IMR-90 (cell line): ENCODE results near the gene CACNA1D. TPM values are rescaled to one million over a fixed set of nuclear protein-coding genes. Genes with fewer than 3 reads are reported as not detected.

Experiments used
- ATAC-seq: fragments of 200-7000 bp; cut with Tn5 transposase; 2 replicates; pipeline ENCODE4 v1.9.1; 2020; ENCODE audit warnings: low read depth, mild to moderate bottlenecking, moderate library complexity
- BruUV-seq: library from RNA; stranded (reverse); fragments of 400-500 nt; replicated peaks from 2 replicates; lab custom pipeline; 2021; lab: Mats Ljungman, UMichigan
- CTCF ChIA-PET: fragments of 300-600 bp; formaldehyde crosslinking; extraction: SDS; loops from one replicate; lab custom pipeline; 2021; ENCODE audit warnings: antibody characterized with exemption; lab: Yijun Ruan, JAX
- POLR2A ChIA-PET: fragments of 300-600 bp; sonication (Branson Sonifier 250); formaldehyde crosslinking; loops from one replicate; lab custom pipeline; 2022; ENCODE audit warnings: antibody characterized with exemption; ENCODE audit not compliant: unreplicated experiment; lab: Charles Lee
- DNase-seq: peaks from one replicate; pipeline ENCODE4 v3.0.0; 2013
- H2AFZ ChIP-seq: replicated peaks from 2 replicates; pipeline ENCODE3; 2013; ENCODE audit warnings: low read length, mild to moderate bottlenecking; ENCODE audit not compliant: poor library complexity
- H2AK5ac ChIP-seq: 2 replicates; pipeline ENCODE4 v1.6.1; 2013; ENCODE audit warnings: low read depth, low read length, inconsistent platforms
- H2AK9ac ChIP-seq: replicated peaks from 2 replicates; pipeline ENCODE3; 2013; ENCODE audit warnings: mild to moderate bottlenecking, low read depth, low read length, moderate library complexity; ENCODE audit not compliant: poor library complexity
- H2BK120ac ChIP-seq: 2 replicates; pipeline ENCODE4 v1.6.1; 2013; ENCODE audit warnings: low read depth, low read length, inconsistent platforms
- H2BK15ac ChIP-seq: 3 replicates; pipeline ENCODE4 v1.6.1; 2013; ENCODE audit warnings: low read depth, low read length, inconsistent platforms
- H2BK20ac ChIP-seq: 2 replicates; pipeline ENCODE4 v1.6.1; 2013; ENCODE audit warnings: low read depth, mild to moderate bottlenecking, inconsistent platforms, low read length, moderate library complexity
- H2BK5ac ChIP-seq: 2 replicates; pipeline ENCODE4 v1.6.1; 2013; ENCODE audit warnings: mild to moderate bottlenecking, low read depth, low read length, inconsistent platforms; ENCODE audit not compliant: poor library complexity, severe bottlenecking
- H3K14ac ChIP-seq: replicated peaks from 2 replicates; pipeline ENCODE4 v1.6.1; 2013; ENCODE audit warnings: low read depth, low read length, inconsistent platforms
- H3K18ac ChIP-seq: 2 replicates; pipeline ENCODE4 v1.6.1; 2013; ENCODE audit warnings: low read depth, low read length, control low read depth
- H3K23ac ChIP-seq: 2 replicates; pipeline ENCODE4 v1.6.1; 2013; ENCODE audit warnings: low read depth, low read length, inconsistent platforms
- H3K27ac ChIP-seq: 2 replicates; pipeline ENCODE4 v1.5.1; 2013; ENCODE audit warnings: mild to moderate bottlenecking, control low read depth, low read length; ENCODE audit not compliant: insufficient read depth
- H3K27me3 ChIP-seq: 2 replicates; pipeline ENCODE4 v1.6.1; 2013; ENCODE audit warnings: low read length; ENCODE audit not compliant: control insufficient read depth, insufficient read depth
- H3K36me3 ChIP-seq: 2 replicates; pipeline ENCODE4 v1.6.1; 2013; ENCODE audit warnings: low read length, mixed read lengths; ENCODE audit not compliant: control insufficient read depth, insufficient read depth
- H3K4ac ChIP-seq: 2 replicates; pipeline ENCODE4 v1.6.1; 2013; ENCODE audit warnings: low read depth, low read length, inconsistent platforms
- H3K4me1 ChIP-seq: 2 replicates; pipeline ENCODE4 v1.6.1; 2013; ENCODE audit warnings: low read length, mixed read lengths; ENCODE audit not compliant: control insufficient read depth, insufficient read depth
- H3K4me2 ChIP-seq: 2 replicates; pipeline ENCODE4 v1.6.1; 2013; ENCODE audit warnings: low read depth, mild to moderate bottlenecking, control low read depth, low read length, moderate library complexity
- H3K4me3 ChIP-seq: 2 replicates; pipeline ENCODE4 v1.5.1; 2013; ENCODE audit warnings: low read depth, mild to moderate bottlenecking, control low read depth, low read length, moderate library complexity; ENCODE audit not compliant: insufficient read depth
- H3K56ac ChIP-seq: 2 replicates; pipeline ENCODE4 v1.6.1; 2013; ENCODE audit warnings: low read length, inconsistent platforms; ENCODE audit not compliant: insufficient read depth; ENCODE audit errors: extremely low read depth
- H3K79me1 ChIP-seq, 2 experiments: 2 replicates each; pipeline ENCODE4 v1.6.1; 2013; ENCODE audit warnings: low read length in 2 of 2, inconsistent platforms in 1 of 2, low read depth in 1 of 2
- H3K9ac ChIP-seq: 2 replicates; pipeline ENCODE4 v1.6.1; 2013; ENCODE audit warnings: low read depth, low read length, control low read depth
- H3K9me1 ChIP-seq: 2 replicates; pipeline ENCODE4 v1.6.1; 2013; ENCODE audit warnings: low read length, inconsistent platforms; ENCODE audit not compliant: insufficient read depth
- H3K9me3 ChIP-seq: 2 replicates; pipeline ENCODE4 v1.6.1; 2013; ENCODE audit warnings: low read length; ENCODE audit not compliant: control insufficient read depth, insufficient read depth
- H4K20me1 ChIP-seq: 2 replicates; pipeline ENCODE4 v1.6.1; 2013; ENCODE audit warnings: low read length, inconsistent platforms; ENCODE audit not compliant: insufficient read depth
- H4K5ac ChIP-seq: 2 replicates; pipeline ENCODE4 v1.6.1; 2013; ENCODE audit warnings: mild to moderate bottlenecking, low read depth, low read length, control low read depth
- H4K8ac ChIP-seq, 2 experiments: 2 replicates each; pipeline ENCODE4 v1.6.1; 2013; ENCODE audit warnings: low read depth in 2 of 2, low read length in 2 of 2, control low read depth in 1 of 2, inconsistent platforms in 1 of 2
- H4K91ac ChIP-seq: 2 replicates; pipeline ENCODE4 v1.6.1; 2013; ENCODE audit warnings: low read depth, low read length, inconsistent platforms; ENCODE audit not compliant: insufficient read depth
- BHLHE40 ChIP-seq: fragments of 150-350 bp; IDR thresholded peaks from 2 replicates; pipeline ENCODE4 v1.6.1; 2016; ENCODE audit warnings: mild to moderate bottlenecking, low read depth, low read length
- FOS ChIP-seq: fragments of 150-350 bp; IDR thresholded peaks from 2 replicates; pipeline ENCODE4 v1.6.1; 2016; ENCODE audit warnings: low read depth, low read length
- MAFK ChIP-seq: IDR thresholded peaks from 2 replicates; pipeline ENCODE4 v1.6.1; 2012; ENCODE audit warnings: low read depth, low read length, improper control_type of control experiment
- MXI1 ChIP-seq: IDR thresholded peaks from 2 replicates; pipeline ENCODE4 v1.6.1; 2012; ENCODE audit warnings: low read depth, mild to moderate bottlenecking, low read length, moderate library complexity, borderline replicate concordance
- POLR2A ChIP-seq: IDR thresholded peaks from 2 replicates; pipeline ENCODE4 v1.6.1; 2012; ENCODE audit warnings: mild to moderate bottlenecking, low read depth, low read length
- RCOR1 ChIP-seq: IDR thresholded peaks from 2 replicates; pipeline ENCODE4 v1.6.1; 2012; ENCODE audit warnings: mild to moderate bottlenecking, low read length, improper control_type of control experiment; ENCODE audit not compliant: insufficient replicate concordance
- RFX5 ChIP-seq: IDR thresholded peaks from 2 replicates; pipeline ENCODE4 v1.8.0; 2012; ENCODE audit warnings: low read depth, mild to moderate bottlenecking, low read length, moderate library complexity
- SMC3 ChIP-seq: fragments of 150-350 bp; IDR thresholded peaks from 2 replicates; pipeline ENCODE4 v1.6.1; 2016; ENCODE audit warnings: low read depth, mild to moderate bottlenecking, antibody characterized with exemption, low read length, moderate library complexity
- WGBS, 2 experiments: methylation state at CpG; one replicate each; pipeline versions ENCODE4 v1.1.5 to v1.1.7; 2013; ENCODE audit warnings: missing lambda C conversion rate in 2 of 2; ENCODE audit not compliant: insufficient read length in 1 of 2; ENCODE audit errors: extremely low coverage in 2 of 2; 5-methylcytosine and 5-hydroxymethylcytosine counted together
- dilution Hi-C: fragments of 300-500 bp; cut with HindIII; formaldehyde crosslinking; loops from one replicate; pipeline ENCODE4 v1.14.3; 2018; ENCODE audit warnings: low sequenced_read_pairs; ENCODE audit not compliant: unreplicated experiment
- in situ Hi-C: fragments of 300-500 bp; cut with MboI; formaldehyde crosslinking; loops from 3 replicates; pipeline ENCODE4 v1.14.3; 2019; ENCODE audit warnings: low sequenced_read_pairs, inconsistent platforms, mixed read lengths
- intact Hi-C: fragments of 100-400 bp; cut with micrococcal nuclease; formaldehyde crosslinking; loops from 2 replicates; pipeline ENCODE4 v1.10.0; 2022
- polyA plus RNA-seq, 3 experiments: library from polyadenylated mRNA; depleted of rRNA; stranded (reverse); fragments of >200 nt; gene quantifications; 2 replicates each; pipeline ENCODE4 v1.2.3, GENCODE V29; 2012; ENCODE audit warnings: low replicate concordance in 1 of 3
- total RNA-seq: library from RNA; depleted of rRNA; stranded (reverse); fragments of >200 nt; gene quantifications from 2 replicates; pipeline ENCODE4 v1.2.3, GENCODE V29; 2012

Gene CACNA1D
- total and polyA plus RNA-seq, 2 of the 4 experiments (the other 2 are of a cell fraction): 0.07 TPM; not detected in 1

DNA sequence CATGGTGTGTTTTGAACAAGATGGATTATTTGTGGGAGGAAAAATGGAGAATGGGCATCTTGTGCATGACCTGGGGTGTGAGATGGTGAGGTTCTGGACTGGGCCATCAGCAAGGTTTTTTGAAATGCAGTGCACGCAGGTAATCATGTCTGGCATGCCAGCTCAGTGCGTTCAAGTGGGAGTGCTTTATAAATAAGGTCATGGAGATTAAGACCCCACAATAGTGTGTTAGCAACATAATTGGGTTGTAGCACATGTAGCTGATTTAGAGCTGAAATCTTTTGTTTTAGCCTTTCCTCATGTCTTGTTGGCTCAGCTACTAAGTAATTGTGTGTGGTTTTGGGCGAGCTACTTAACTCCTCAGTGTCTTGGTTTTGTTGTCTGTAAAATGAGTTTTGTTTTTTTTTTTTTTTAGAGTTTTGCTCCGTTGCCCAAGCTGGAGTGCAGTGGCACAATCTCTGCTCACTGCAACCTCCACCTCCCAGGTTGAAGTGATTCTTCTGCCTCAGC, 3.9 kb upstream of the CACNA1D start:
- Histone ChIP-seq H2BK5ac (no peak overlapping the region), H3K9ac (no peak overlapping the region), H3K36me3 (no peaks in the 10 kb centered on the region), H3K4me3 (no peak overlapping the region), H4K20me1 (no peaks in the 10 kb centered on the region), H3K4me2 (no peak overlapping the region), H3K18ac (no peak overlapping the region), H4K91ac (no peak overlapping the region), H2AK5ac (no peak overlapping the region), H4K5ac (no peak overlapping the region), H2BK120ac (no peak overlapping the region), H3K27ac (no peak overlapping the region), H2AFZ (no peak overlapping the region), H3K9me3 (no peaks in the 10 kb centered on the region), H3K4me1 (no peaks in the 10 kb centered on the region), H2BK20ac (no peak overlapping the region), H2BK15ac (no peak overlapping the region), H3K14ac (no peak overlapping the region), H3K4ac (no peak overlapping the region), H3K79me1 (no peaks in the 10 kb centered on the region), H3K56ac (no peak overlapping the region), H2AK9ac (no peak overlapping the region), H3K9me1 (no peaks in the 10 kb centered on the region), H3K27me3 (peaks cover 29% of the 10 kb centered on the region), H3K23ac (no peak overlapping the region), H4K8ac (no peak overlapping the region)
- in situ Hi-C loops: no loop called here
- 60% methylated on average over 1 of the region's 4 CpGs; no CpG with 5 or more reads in 1 of the 2 experiments for WGBS, 2 experiments
- dilution Hi-C loops: no loop called here
- intact Hi-C loops: loop anchor here (10.0 kb wide), 1 partner anchor 176 kb away; no protein-coding TSS in a partner anchor
- no peak for ATAC-seq
- no peak for DNase-seq
- BruUV-seq: no TSS peak
- CTCF ChIA-PET: no interaction called here
- TF ChIP-seq MXI1 (no peak), BHLHE40 (no peak), FOS (no peak), POLR2A (no peak), RFX5 (no peak), RCOR1 (no peak), SMC3 (no peak), MAFK (no peak)
- POLR2A ChIA-PET: no interaction called here
